Sigmoid colon (tissue), 7 donors: ENCODE results near the gene CAMSAP3. TPM values are rescaled to one million over a fixed set of nuclear protein-coding genes. Genes with fewer than 3 reads are reported as not detected.

Experiments used
- DNase-seq: peaks from one replicate; pipeline ENCODE4 v3.0.0-alpha.2; 2019
- H3K27ac ChIP-seq, 4 donors: fragments of 200-600 bp; sonication (generic); one replicate each; pipeline ENCODE4 v1.5.1; 2016 to 2019; ENCODE audit warnings: mild to moderate bottlenecking in 1 of 4
- H3K27me3 ChIP-seq, 3 donors: fragments of 200-600 bp; sonication (generic); one replicate each; pipeline ENCODE4 v1.5.1; 2019; ENCODE audit warnings: mild to moderate bottlenecking in 1 of 3
- H3K36me3 ChIP-seq, 4 donors: fragments of 200-600 bp; sonication (generic); one replicate each; pipeline ENCODE4 v1.5.1; 2016 to 2019
- H3K4me1 ChIP-seq, 4 donors: fragments of 200-600 bp; sonication (generic); one replicate each; pipeline ENCODE4 v1.5.1; 2017 to 2019
- H3K4me3 ChIP-seq, 4 donors: fragments of 200-600 bp; sonication (generic); one replicate each; pipeline ENCODE4 v1.5.1; 2017 to 2019; ENCODE audit warnings: mild to moderate bottlenecking in 2 of 4, moderate library complexity in 1 of 4
- H3K9me3 ChIP-seq, 4 donors: fragments of 200-600 bp in 3 of 4; sonication (generic) in 3 of 4; one replicate each; pipeline versions ENCODE4 v1.5.1 to v1.6.1; 2013 to 2019
- EP300 ChIP-seq, 4 donors: sonication (generic); formaldehyde crosslinking; IDR thresholded peaks; one replicate each; pipeline ENCODE4 v1.6.1; 2017; ENCODE audit warnings: antibody characterized with exemption in 4 of 4
- POLR2A ChIP-seq, 2 donors: fragments of 450-650 bp; IDR thresholded peaks; one replicate each; pipeline ENCODE4 v1.6.1; 2016; ENCODE audit warnings: antibody characterized with exemption in 2 of 2, mild to moderate bottlenecking in 2 of 2, moderate library complexity in 2 of 2
- POLR2AphosphoS5 ChIP-seq, 4 donors: sonication (generic); formaldehyde crosslinking; IDR thresholded peaks; one replicate each; pipeline ENCODE4 v1.6.1; 2017; ENCODE audit warnings: antibody characterized with exemption in 4 of 4
- whole genome bisulfite sequencing, 2 donors: extraction: QIAGEN DNeasy Blood & Tissue Kit; methylation state at CpG; one replicate each; pipeline ENCODE4 v1.1.7; 2013; 5-methylcytosine and 5-hydroxymethylcytosine counted together
- intact Hi-C: fragments of 100-400 bp; cut with DNase I; formaldehyde crosslinking; loops from one replicate; pipeline ENCODE4 v1.15.1; 2023
- polyA plus RNA-seq, 3 donors: library from polyadenylated mRNA; stranded (reverse); fragments of 200-250 nt; gene quantifications; one replicate each; pipeline ENCODE4 v1.2.3, GENCODE V29; 2013
- total RNA-seq, 4 donors: library from RNA; depleted of rRNA; stranded (reverse); fragments of >200 nt; gene quantifications; one replicate each; pipeline ENCODE4 v1.1.0, GENCODE V29; 2016
- TF ChIP-seq, protein P1 (sequence below), 4 experiments: fragments of 450-650 bp in 3 of 4; fragments of 200-600 bp in 1 of 4; IDR thresholded peaks; one replicate each; pipeline ENCODE4 v1.5.1; 2016 to 2019; ENCODE audit warnings: antibody characterized with exemption in 4 of 4, mild to moderate bottlenecking in 3 of 4, moderate library complexity in 2 of 4
- donor health status: healthy with polysubstance abuse.
- donor health status: Bipolar disorder and iron deficiency.
- donor health status: healthy.

Gene CAMSAP3
- total and polyA plus RNA-seq, 7 donors = under 0.01 to 37.2 (median 7.9) TPM; not detected in 1

DNA sequence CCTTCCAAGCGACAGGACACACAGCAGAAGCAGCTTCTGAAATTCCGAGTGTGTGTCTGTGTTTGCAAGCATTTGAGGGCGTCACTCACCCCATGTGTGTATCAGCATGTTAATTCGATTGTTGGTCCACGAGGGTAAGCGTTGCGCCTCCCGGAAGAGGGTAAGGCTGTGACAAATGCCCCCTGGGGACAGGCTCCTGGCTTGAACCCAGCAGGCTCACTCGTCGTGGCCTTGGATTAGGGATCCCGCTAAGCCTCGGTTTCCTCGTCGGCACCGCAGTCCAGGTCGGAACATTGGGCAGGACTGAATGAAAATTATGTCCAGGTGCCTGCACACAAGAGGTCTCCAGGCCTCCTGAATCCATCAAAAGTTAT is 40.6 kb downstream of the CAMSAP3 start:
- no peak overlapping the region for H3K27ac ChIP-seq
- intact Hi-C loops = no loop called here
- peak overlapping the region in 1 of 4 donors; percentile 43 for H3K4me3 ChIP-seq
- H3K9me3 ChIP-seq = no peaks in the 10 kb centered on the region
- peaks cover 0 to 41% (median 41%) of the 10 kb centered on the region in 3 donors for H3K27me3 ChIP-seq
- peaks cover 0 to 6% (median 2%) of the 10 kb centered on the region in 4 donors for H3K4me1 ChIP-seq
- no peak for DNase-seq
- WGBS, 2 donors = 78 to 88% methylated on average over 16 of the region's 16 CpGs
- TF ChIP-seq, protein P1, sequence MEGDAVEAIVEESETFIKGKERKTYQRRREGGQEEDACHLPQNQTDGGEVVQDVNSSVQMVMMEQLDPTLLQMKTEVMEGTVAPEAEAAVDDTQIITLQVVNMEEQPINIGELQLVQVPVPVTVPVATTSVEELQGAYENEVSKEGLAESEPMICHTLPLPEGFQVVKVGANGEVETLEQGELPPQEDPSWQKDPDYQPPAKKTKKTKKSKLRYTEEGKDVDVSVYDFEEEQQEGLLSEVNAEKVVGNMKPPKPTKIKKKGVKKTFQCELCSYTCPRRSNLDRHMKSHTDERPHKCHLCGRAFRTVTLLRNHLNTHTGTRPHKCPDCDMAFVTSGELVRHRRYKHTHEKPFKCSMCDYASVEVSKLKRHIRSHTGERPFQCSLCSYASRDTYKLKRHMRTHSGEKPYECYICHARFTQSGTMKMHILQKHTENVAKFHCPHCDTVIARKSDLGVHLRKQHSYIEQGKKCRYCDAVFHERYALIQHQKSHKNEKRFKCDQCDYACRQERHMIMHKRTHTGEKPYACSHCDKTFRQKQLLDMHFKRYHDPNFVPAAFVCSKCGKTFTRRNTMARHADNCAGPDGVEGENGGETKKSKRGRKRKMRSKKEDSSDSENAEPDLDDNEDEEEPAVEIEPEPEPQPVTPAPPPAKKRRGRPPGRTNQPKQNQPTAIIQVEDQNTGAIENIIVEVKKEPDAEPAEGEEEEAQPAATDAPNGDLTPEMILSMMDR (IDR thresholded peaks at IDR 0.05) = no peak
- TF ChIP-seq POLR2AphosphoS5 (IDR thresholded peaks at IDR 0.05) (no peak), EP300 (IDR thresholded peaks at IDR 0.05) (no peak), POLR2A (IDR thresholded peaks at IDR 0.05) (no peak)
- H3K36me3 ChIP-seq = peaks cover 0 to 10% (median 0%) of the 10 kb centered on the region in 4 donors

DNA sequence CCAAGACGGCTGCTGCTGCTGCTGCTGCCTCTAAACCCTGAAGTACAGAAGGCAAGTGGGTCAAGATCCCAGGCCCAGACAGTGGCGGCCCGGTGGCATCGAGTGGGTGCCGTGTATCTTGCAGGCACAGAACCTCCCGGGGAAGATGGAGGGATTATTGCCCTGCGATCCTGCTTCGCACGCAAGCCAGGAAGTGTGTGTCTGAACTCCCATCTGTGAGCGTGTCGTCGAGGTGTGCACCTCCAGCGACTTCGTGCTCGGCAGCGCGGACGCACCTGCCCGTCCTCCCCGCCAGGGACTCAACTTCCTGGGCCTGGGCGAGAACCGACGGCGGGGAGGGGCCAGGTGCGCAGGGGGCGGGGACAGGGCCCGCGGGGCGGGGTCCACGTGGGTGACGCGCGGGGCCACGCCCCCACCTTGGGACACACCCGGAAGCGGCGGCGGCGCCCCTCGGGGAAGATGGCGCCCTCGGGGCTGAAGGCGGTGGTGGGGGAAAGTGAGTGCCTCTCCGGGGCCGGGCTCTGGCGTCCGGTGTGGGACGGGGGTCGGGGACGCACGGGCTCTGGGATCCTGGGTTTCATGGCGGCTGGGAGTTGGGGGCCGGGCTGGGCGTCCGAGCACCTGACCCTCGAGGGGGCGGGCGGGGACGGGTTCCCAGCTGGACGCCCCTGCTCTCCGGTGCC is 41.2 kb downstream of the CAMSAP3 start, which contains the start of gene STXBP2:
TSS of gene STXBP2 (plus strand) at position 420 of the 683 bp plus-strand sequence. CDS start at position 460, 40 bp downstream.
- peaks cover 0 to 10% (median 0%) of the 10 kb centered on the region in 4 donors for H3K36me3 ChIP-seq
- H3K9me3 ChIP-seq = no peaks in the 10 kb centered on the region
- peak within 1 kb of the TSS; percentile 6 to 65 (median 54) for H3K27ac ChIP-seq
- peaks cover 0 to 41% (median 41%) of the 10 kb centered on the region in 3 donors for H3K27me3 ChIP-seq
- intact Hi-C loops = no loop called here
- peak in 1 of 2 donors; percentile 16 for TF ChIP-seq POLR2A (IDR thresholded peaks at IDR 0.05)
- TF ChIP-seq EP300 (IDR thresholded peaks at IDR 0.05) = no peak
- TF ChIP-seq, protein P1 (IDR thresholded peaks at IDR 0.05) = no peak
- TF ChIP-seq POLR2AphosphoS5 (IDR thresholded peaks at IDR 0.05) = peak in 2 of 4 donors; percentile 42 to 47
- peak within 1 kb of the TSS in 3 of 4 donors; percentile 37 to 43 (median 41) for H3K4me3 ChIP-seq
- WGBS, 2 donors = 6 to 9% methylated on average over 61 of the region's 61 CpGs
- H3K4me1 ChIP-seq = peaks cover 0 to 6% (median 1%) of the 10 kb centered on the region in 4 donors
- DNase-seq = no peak

DNA sequence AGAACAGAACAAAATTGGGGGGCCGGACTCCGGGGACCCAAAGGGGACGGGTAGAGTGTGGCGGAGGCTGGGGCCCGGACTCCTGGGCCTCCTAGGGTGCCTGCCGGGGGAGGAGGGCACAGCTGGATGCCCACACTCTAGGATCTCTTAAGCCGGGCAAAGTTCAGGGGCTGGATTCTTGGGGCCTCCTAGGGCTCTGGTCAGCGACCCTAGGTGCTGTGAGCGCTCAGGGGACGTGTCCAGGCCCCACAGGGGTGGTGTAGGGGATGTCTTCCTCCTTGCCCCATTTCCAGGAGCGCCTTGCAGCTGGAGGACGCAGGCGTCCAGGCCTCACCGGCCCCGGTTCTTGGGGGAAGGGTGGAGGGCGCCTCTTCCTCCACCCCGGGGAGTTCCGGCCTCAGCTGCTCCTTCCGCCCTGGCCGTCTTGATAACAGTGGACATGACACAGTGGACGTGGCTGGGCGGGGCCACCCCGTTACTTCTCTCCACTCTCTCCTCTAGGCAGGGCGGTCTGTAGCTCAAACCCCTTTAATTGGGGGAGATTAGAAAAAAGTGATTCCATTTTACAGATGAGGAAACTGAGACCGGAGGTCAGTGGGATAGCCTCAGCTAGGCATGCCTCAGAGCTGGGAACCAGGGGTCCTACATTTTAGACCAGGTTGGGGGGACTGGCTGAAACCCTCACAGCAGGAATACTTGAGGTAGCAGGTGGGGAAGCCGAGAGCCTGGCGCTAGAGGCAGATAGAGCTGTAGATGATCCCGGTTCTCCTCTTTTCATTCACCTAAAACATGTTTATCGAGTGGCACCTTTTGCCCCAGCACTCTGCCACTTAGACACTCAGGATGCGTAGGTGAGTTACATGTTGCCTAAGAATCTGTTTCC is 42.0 kb downstream of the CAMSAP3 start:
- H3K4me3 ChIP-seq = peak overlapping the region in 3 of 4 donors; percentile 37 to 43 (median 41)
- H3K9me3 ChIP-seq = no peaks in the 10 kb centered on the region
- no peak for DNase-seq
- 26 to 36% methylated on average over 30 of the region's 30 CpGs for WGBS, 2 donors
- intact Hi-C loops = no loop called here
- peak overlapping the region; percentile 6 to 65 (median 54) for H3K27ac ChIP-seq
- TF ChIP-seq EP300 (IDR thresholded peaks at IDR 0.05) (no peak), POLR2A (IDR thresholded peaks at IDR 0.05) (no peak), POLR2AphosphoS5 (IDR thresholded peaks at IDR 0.05) (no peak)
- TF ChIP-seq, protein P1 (IDR thresholded peaks at IDR 0.05) = no peak
- peaks cover 0 to 6% (median 1%) of the 10 kb centered on the region in 4 donors for H3K4me1 ChIP-seq
- peaks cover 0 to 45% (median 43%) of the 10 kb centered on the region in 3 donors for H3K27me3 ChIP-seq
- H3K36me3 ChIP-seq = peaks cover 0 to 2% (median 0%) of the 10 kb centered on the region in 4 donors

DNA sequence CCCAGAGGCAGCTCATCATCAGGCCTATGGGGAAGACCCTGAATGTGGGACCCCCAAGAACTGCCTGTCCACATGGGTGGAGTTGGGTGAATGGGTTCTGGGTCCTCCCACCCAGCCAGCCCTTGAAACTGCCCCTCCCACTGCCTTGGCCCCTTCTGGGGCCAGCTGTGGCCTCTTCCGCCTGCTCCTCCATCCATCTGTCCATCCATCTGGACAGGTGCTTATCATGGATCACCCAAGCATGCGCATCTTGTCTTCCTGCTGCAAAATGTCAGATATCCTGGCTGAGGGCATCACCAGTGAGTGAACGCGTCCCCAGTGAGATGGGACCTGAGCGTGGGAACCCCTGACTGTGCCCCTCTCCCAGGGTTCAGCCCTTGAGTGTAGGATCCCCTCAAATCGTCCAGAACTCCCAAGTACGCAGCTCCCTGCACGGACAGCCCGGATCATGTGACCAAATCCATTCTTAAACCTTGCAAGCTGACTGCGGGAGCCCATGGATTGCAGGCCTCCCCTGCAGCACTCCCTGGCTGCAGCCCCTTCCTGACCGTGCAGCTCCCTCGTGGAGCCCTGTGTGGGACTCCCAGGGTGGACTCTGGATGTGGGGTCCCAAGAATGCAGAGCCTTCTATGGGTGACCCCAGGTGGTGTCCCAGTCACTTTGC is 43.3 kb downstream of the CAMSAP3 start:
- Histone ChIP-seq H3K27me3 (peaks cover 0 to 53% (median 52%) of the 10 kb centered on the region in 3 donors), H3K4me3 (no peak overlapping the region), H3K27ac (no peak overlapping the region), H3K4me1 (peaks cover 0 to 6% (median 1%) of the 10 kb centered on the region in 4 donors), H3K36me3 (no peaks in the 10 kb centered on the region), H3K9me3 (no peaks in the 10 kb centered on the region)
- intact Hi-C loops = no loop called here
- TF ChIP-seq, protein P1 (IDR thresholded peaks at IDR 0.05) = no peak
- TF ChIP-seq POLR2AphosphoS5 (IDR thresholded peaks at IDR 0.05) (no peak), POLR2A (IDR thresholded peaks at IDR 0.05) (no peak), EP300 (IDR thresholded peaks at IDR 0.05) (no peak)
- no peak for DNase-seq
- WGBS, 2 donors = 89 to 90% methylated on average over 12 of the region's 12 CpGs
